ENCODE results near the gene TCP11L2.
"Not testable (repeated sequence)": the region's sequence is repeated elsewhere in the genome, so short reads cannot be mapped to it uniquely, and the experiment has no call there.

TCP11L2 gene

DNA sequence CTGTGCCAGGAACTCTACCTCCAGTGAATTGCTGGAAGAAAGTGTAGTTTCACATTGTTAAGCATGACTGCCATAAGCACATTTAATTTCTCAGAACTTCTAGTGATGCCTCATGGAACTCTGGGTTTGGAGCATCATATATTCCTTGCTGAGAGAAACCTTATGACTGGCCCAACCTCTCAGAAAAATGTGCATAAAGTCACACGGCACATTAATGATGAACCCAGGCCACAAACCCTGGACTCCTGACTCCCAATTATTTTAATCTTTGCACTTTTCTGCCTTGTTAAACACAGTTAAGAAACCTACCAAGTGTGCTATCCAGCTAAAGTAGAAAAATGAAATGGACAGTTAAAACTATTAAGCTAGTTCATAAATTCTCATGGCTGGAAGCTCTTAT, 5.6 kb downstream of the TCP11L2 start:
- no peak for DNase-seq

DNA sequence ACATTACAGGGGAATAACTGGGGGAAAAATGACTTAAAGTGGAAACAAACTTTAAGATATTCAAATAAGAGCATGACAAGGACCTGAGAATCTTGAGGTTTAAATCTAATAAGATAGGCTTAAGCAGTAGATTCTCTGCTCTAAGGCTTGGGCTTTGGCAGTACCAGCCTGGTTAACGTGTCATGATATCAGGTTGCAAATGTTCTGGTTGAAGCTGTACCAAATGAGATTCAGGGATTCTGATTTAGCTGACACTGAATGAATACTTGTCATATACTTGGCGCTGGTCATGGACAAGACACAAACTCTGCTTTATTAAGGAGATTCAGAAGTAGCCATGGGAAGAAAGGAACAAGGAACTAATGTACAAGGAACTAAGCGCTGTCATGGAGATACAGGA, 6.1 kb downstream of the TCP11L2 start:
- DNase-seq, result no peak

GRCh38 chr12:106309671-106310505, 7.4 kb downstream of the TCP11L2 start:
- DNase-seq, result no peak

- no peak for DNase-seq
Measured at GRCh38 chr12:106310687-106311086, 8.2 kb downstream of the TCP11L2 start.

DNA sequence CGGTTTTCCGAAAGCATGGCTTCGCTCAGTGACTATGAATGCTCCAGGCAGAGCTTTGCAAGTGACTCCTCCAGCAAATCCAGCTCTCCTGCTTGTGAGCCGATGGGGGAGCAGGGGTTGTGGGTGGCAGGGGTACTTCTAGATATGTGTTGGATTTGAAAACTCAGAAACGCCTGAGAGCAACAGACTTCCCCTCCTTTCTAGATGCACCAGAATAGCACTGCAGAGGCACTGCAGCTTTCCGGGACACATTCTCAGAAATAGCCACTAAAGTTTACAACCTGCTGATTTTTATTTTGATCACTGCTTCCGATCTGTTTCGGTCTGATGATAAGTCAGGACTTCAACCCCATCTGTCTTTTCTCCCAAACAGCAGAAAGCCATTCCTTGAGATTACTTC, 8.6 kb downstream of the TCP11L2 start:
- no peak for DNase-seq

- not testable (repeated sequence) for DNase-seq
Measured at GRCh38 chr12:106313413-106313812, 10.9 kb downstream of the TCP11L2 start.

DNA sequence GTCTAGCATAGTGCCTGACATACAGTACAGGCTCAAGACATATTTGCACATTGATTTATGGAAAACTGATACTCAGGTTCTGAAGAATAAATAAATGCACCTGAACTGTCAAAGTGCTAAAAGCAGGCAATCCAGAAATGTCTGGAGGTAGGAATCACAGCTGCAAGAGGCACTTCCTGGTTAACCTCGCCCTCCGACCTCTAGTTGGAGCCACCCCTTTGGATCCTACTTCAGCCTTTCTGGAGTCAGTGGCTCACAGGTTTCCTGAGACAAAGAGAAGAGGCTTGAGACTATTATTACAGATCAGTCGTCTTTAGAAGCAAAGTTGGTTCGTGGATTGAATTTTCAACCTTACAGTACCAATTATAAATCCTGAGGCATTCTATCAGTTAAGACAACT, 13.0 kb downstream of the TCP11L2 start:
- DNase-seq, result no peak

- no peak for DNase-seq
Measured at GRCh38 chr12:106317406-106318082, 15.0 kb downstream of the TCP11L2 start.

GRCh38 chr12:106321139-106321850, 18.8 kb downstream of the TCP11L2 start:
- DNase-seq, result no peak

DNA sequence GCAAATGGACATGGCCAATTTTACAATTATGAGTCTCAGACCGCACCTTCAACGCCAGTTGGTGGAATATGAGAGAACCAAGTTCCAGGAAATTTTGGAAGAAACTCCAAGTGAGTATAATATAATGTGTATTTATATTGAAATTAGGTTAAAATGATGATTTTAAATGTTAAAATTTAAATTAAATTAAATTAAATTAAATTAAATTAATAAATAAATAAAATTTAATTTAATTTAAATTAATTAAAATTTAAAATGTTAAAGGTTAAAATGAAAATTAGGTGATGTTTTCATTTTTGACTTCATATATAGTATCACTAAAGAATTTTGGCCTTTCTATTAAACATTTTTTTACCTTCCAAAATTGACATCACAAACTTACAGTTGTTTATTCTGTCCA, 21.0 kb downstream of the TCP11L2 start:
- DNase-seq, result no peak

GRCh38 chr12:106327309-106327869, 24.9 kb downstream of the TCP11L2 start:
- DNase-seq, result no peak

GRCh38 chr12:106328735-106329134, 26.2 kb downstream of the TCP11L2 start:
- DNase-seq, result no peak

DNA sequence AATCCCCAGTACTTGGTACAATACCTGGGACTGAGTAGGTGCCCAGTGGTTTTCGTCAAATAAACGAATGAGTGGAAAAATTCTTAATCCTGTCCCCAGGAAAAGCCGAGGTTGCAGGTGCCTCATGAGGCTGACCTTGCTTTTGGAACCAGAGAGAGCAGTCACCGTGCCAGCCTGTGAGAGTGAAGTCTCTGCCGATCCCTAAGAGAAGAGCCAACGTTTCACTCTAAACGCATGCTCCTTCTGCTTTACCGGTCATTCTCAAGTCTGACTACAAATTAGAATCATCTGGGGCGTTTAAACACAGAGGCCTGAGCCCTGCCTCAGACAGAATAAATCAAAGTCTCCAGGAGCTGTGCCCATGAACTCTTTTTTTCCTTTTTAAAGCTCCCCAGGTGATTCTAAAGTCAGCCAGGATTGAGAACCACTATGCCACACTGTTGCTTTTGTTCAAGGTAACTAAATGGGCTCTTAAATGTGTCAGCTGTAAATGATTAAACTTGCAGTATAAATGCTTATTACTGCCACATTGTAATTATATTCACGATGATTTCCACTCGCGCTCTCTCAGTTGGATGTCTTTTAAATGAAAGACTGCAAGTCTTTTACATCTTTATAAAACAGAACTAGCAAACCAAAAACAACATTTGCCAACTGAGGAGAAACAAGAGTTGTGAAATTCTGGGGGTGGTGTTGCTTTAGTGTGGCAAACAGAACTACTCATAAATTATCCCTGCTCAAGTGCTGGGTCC, 26.9 kb downstream of the TCP11L2 start:
- no peak for DNase-seq

- no peak for DNase-seq
Measured at GRCh38 chr12:106331599-106331998, 29.1 kb downstream of the TCP11L2 start.

DNA sequence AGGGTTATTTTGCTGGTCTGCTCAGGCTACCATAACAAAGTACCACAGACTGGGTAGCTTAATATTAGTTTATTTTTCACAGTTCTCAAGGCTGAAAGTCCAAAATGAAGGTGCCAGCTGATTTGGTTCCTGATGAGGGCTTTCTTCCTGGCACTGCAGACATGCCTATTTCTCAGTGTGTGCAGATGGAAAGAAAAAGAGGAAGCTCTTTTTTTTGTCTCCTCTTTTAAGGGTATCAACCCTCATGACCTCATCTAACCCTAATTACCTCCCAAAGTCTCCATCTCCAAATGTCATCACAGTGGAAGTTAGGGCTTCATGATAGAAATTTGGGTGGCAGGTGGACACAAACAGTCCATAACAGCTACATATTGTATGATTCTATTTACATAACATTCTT, 30.0 kb downstream of the TCP11L2 start:
- DNase-seq, result no peak

GRCh38 chr12:106333010-106333409, 30.5 kb downstream of the TCP11L2 start:
- DNase-seq, result no peak

DNA sequence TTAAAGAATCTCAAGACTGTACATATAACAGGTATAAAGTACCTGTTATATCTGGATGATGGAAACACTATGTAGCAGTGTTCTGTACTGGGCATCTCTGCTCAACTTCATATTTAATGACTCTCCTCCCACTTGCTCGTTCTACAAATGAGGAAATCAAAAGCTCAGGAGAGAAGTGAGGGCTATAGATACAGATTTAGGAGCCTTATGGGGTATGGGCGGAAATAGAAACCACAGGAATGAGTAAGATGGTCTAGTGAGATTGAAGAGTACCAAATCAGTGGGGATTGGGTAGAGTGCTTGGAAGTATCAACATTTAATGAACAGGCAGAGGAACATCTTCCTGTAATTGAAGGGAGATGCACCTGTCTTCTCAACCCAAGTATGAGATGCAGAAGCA, 31.2 kb downstream of the TCP11L2 start:
- DNase-seq, result no peak

DNA sequence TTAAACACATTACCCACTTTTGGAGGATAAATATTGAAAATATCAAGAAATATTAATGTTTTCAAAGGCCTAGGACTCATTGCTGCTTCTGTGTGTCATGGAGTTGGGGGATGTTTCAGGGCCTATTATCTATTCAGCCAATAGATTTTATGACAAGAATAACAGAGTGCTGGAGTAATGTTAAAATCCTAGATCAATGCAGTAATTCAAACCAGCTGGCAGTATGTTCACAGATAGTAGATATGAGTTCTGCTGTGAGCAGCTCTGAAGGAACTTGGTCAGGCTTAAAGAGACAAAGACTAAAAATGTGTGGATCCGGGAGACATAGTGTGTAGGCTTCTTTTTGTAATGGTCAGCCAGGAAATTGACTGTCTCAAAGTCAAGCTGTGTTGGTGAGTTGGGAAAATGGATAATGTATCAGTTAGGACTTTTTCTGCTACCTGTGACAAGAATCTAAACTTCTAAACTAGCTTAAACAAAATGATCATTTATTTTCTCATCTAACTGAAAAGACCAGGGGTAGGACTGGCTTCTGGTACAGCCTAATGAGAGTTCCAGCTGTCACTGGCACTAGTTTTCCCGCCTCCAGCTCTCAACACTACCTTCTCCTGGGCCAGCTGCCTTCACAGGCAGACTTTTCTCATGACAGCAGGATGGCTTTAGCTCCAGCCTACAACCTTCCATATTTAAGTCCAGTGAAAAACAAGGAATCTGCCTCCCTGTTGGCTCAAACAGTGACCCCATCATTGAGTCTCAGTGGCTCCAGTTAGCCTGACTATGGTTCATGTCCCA, 38.7 kb downstream of the TCP11L2 start:
- DNase-seq, result no peak

DNA sequence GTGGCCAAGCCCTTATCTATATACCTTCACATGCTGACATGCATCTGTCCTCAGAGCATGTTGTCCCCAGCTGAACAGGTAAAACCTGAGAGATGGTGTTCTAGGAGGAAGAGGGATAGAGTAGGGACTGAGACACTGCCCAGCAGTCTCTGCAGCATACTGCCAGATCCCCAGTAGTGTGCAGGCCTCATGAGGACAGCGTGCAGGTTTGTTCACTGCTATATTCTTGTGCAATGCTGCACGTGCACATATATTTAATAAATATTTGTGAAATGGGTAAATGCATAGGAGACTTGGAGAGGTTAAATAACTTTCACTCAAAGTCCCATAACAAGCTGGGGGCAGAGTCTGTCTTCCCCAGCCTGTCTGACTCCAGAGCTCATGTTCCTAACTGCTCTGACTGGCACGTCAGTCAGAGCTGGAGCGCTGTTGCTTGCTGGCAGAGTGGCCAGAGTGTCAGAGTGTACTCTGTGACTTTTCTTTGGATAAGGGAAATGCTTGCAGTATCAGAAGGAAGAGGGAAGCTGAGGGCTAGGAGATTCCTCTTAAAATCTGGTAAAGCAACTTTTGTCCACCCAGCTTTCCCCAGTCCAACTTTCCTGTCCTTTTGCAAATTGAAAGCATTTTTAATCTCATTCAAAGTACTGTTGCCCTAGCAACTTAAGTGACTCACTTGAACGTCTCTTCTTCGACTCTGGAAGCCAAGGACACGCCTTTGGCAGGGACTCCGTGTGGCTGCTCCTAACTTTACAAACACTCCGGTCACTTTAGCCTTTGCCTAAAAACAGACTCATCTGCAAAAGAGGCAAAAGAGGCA, 40.1 kb downstream of the TCP11L2 start:
- peak; percentile 8 for DNase-seq

GRCh38 chr12:106343214-106343528, 40.6 kb downstream of the TCP11L2 start:
- no peak for DNase-seq

DNA sequence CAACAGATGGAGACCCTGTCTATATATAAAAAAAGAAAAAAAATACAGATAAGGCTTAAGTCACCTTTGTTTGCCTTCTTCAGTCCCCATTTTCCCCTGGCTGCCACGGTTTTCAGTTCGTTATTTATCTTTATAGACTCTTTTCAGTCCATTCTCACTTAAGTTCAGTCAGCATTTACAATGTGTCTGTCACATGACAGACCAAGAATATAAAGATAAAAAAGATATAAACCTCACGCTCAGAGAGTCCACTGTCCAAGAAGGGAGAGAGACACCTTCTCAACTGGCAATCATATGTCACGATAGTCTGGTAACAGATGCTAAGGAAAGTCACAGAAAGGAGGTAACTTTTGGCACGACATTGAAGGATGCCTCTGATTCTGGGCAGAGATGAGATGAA, 41.6 kb downstream of the TCP11L2 start:
- no peak for DNase-seq
